Naive thymus-derived CD4-positive, alpha-beta T cell (primary cell): Measurements from ENCODE around the gene MLLT6. TPM values are rescaled to one million over a fixed set of nuclear protein-coding genes. Genes with fewer than 3 reads are reported as not detected.
A peak's percentile ranks its signal among the peaks of the same experiment; 100 is the strongest.

Experiments used
- ATAC-seq: fragments of 150-1000 bp; cut with Tn5 transposase; 2 replicates; pipeline ENCODE4 v1.10.0; 2021; ENCODE audit warnings: mild to moderate bottlenecking, moderate library complexity
- CTCF ChIA-PET: fragments of 350-600 bp; sonication (Branson Sonifier 250); formaldehyde crosslinking; loops from one replicate; lab custom pipeline; 2021; ENCODE audit warnings: antibody characterized with exemption; lab: Charles Lee
- POLR2A ChIA-PET: fragments of 350-600 bp; sonication (Branson Sonifier 250); formaldehyde crosslinking; loops from one replicate; lab custom pipeline; 2021; ENCODE audit warnings: antibody characterized with exemption, inconsistent platforms; lab: Charles Lee
- DNase-seq, 9 donors: peaks; one replicate each; pipeline versions ENCODE4 v3.0.0 to v3.0.0-alpha.2; 2020 to 2022; ENCODE audit warnings: mixed read lengths in 1 of 9
- H3K27ac ChIP-seq: one replicate; pipeline ENCODE4 v1.7.0; 2013; ENCODE audit warnings: mild to moderate bottlenecking, low read depth, low read length, moderate library complexity
- H3K27me3 ChIP-seq, 2 donors: one replicate each; pipeline ENCODE4 v1.7.0; 2013; ENCODE audit warnings: low read length in 2 of 2, mild to moderate bottlenecking in 2 of 2, moderate library complexity in 2 of 2; ENCODE audit not compliant: control insufficient read depth in 2 of 2, insufficient read depth in 2 of 2
- H3K36me3 ChIP-seq, 3 experiments: 1 replicate in 2 of 3; 2 replicates in 1 of 3; pipeline ENCODE4 v1.7.0; 2013; ENCODE audit warnings: low read length in 3 of 3, mild to moderate bottlenecking in 3 of 3, moderate library complexity in 1 of 3; ENCODE audit not compliant: insufficient read depth in 3 of 3, control insufficient read depth in 2 of 3
- H3K4me1 ChIP-seq, 2 donors: one replicate each; pipeline ENCODE4 v1.7.0; 2013; ENCODE audit warnings: low read length in 2 of 2, mild to moderate bottlenecking in 2 of 2, moderate library complexity in 1 of 2; ENCODE audit not compliant: control insufficient read depth in 2 of 2, insufficient read depth in 2 of 2
- H3K4me3 ChIP-seq: 2 replicates; pipeline ENCODE4 v1.7.0; 2013; ENCODE audit warnings: mild to moderate bottlenecking, low read length
- H3K9me3 ChIP-seq, 3 experiments: 1 replicate in 2 of 3; 2 replicates in 1 of 3; pipeline ENCODE4 v1.7.0; 2013; ENCODE audit warnings: low read length in 3 of 3; ENCODE audit not compliant: control insufficient read depth in 2 of 3
- H3K27ac Mint-ChIP-seq, 9 donors: one replicate each; pipeline ENCODE4 v1.8.0; 2020 to 2022; ENCODE audit warnings: mixed read lengths in 9 of 9, mild to moderate bottlenecking in 8 of 9, moderate library complexity in 5 of 9, inconsistent platforms in 2 of 9
- H3K27me3 Mint-ChIP-seq, 5 donors: one replicate each; pipeline ENCODE4 v1.8.0; 2021 to 2022; ENCODE audit warnings: mixed read lengths in 5 of 5, mild to moderate bottlenecking in 1 of 5
- H3K36me3 Mint-ChIP-seq, 5 donors: one replicate each; pipeline ENCODE4 v1.8.0; 2020 to 2022; ENCODE audit warnings: mixed read lengths in 5 of 5, mild to moderate bottlenecking in 3 of 5, inconsistent platforms in 1 of 5
- H3K4me1 Mint-ChIP-seq, 7 donors: one replicate each; pipeline ENCODE4 v1.8.0; 2020 to 2022; ENCODE audit warnings: mixed read lengths in 7 of 7, mild to moderate bottlenecking in 3 of 7, inconsistent platforms in 1 of 7
- H3K4me3 Mint-ChIP-seq, 10 donors: one replicate each; pipeline ENCODE4 v1.8.0; 2020 to 2022; ENCODE audit warnings: mild to moderate bottlenecking in 10 of 10, mixed read lengths in 10 of 10, moderate library complexity in 6 of 10, inconsistent platforms in 2 of 10
- H3K9me3 Mint-ChIP-seq, 11 donors: one replicate each; pipeline ENCODE4 v1.8.0; 2020 to 2022; ENCODE audit warnings: mixed read lengths in 11 of 11, mild to moderate bottlenecking in 4 of 11, inconsistent platforms in 1 of 11, moderate library complexity in 1 of 11
- intact Hi-C, 2 donors: fragments of 100-400 bp; cut with micrococcal nuclease; formaldehyde crosslinking; loops; one replicate each; pipeline ENCODE4 v1.15.1; 2023
- polyA plus RNA-seq, 2 donors: library from polyadenylated mRNA; unstranded; fragments of 300-500 nt; fragmentation: Illumina TruSeq; gene quantifications; one replicate each; pipeline ENCODE4 v1.2.3, GENCODE V29; 2021
- total RNA-seq, 6 experiments: library from RNA in 5 of 6; stranded (reverse) in 5 of 6; gene quantifications; 1 replicate in 5 of 6; 2 replicates in 1 of 6; pipeline ENCODE4 v1.2.3 and lab custom pipeline; 2021 to 2026

Gene MLLT6
- total and polyA plus RNA-seq, 7 experiments from 2014 or later, result 10.2 to 533 (median 353) TPM

GRCh38 chr17:38687286-38687685 is 17.8 kb upstream of the MLLT6 start:
- DNase-seq (no peak), ATAC-seq (no peak)
- peaks cover 0 to 7% (median 0%) of the 10 kb centered on the region in 7 donors for H3K4me1 Mint-ChIP-seq
- Histone ChIP-seq H3K4me1 (no peaks in the 10 kb centered on the region), H3K36me3 (no peaks in the 10 kb centered on the region), H3K27ac (no peak overlapping the region), H3K4me3 (no peak overlapping the region), H3K9me3 (no peaks in the 10 kb centered on the region), H3K27me3 (no peaks in the 10 kb centered on the region)
- ChIA-PET POLR2A (interaction anchor here (0.7 to 1.0 kb wide), 2 partner anchors 19 to 65 kb away, joined by 3 to 5 read pairs; partner anchors contain the start of gene PSMB3), CTCF (interaction anchor here (0.5 kb wide), 1 partner anchor 248 kb away, joined by 3 read pairs; no protein-coding TSS in a partner anchor)
- no peak overlapping the region for H3K4me3 Mint-ChIP-seq
- H3K27me3 Mint-ChIP-seq, result peaks cover 0 to 9% (median 3%) of the 10 kb centered on the region in 5 donors
- intact Hi-C loops, result no loop called here
- no peak overlapping the region for H3K27ac Mint-ChIP-seq
- H3K36me3 Mint-ChIP-seq, result no peaks in the 10 kb centered on the region
- peaks cover 0 to 3% (median 0%) of the 10 kb centered on the region in 11 donors for H3K9me3 Mint-ChIP-seq

- H3K4me3 Mint-ChIP-seq, result no peak overlapping the region
- CTCF ChIA-PET, result interaction anchor here (0.8 to 1.3 kb wide), 2 partner anchors 10 to 44 kb away, joined by 3 to 4 read pairs; no protein-coding TSS in a partner anchor
- POLR2A ChIA-PET, result interaction anchor here (0.7 to 1.3 kb wide), 2 partner anchors 17 to 38 kb away, joined by 3 read pairs; no protein-coding TSS in a partner anchor
Observed at GRCh38 chr17:38690386-38690785, 14.7 kb upstream of the MLLT6 start.

GRCh38 chr17:38691154-38691553 is 13.9 kb upstream of the MLLT6 start:
- H3K27me3 ChIP-seq, result no peaks in the 10 kb centered on the region
- ATAC-seq (no peak), DNase-seq (no peak)
- ChIA-PET POLR2A (interaction anchor here (0.7 to 1.3 kb wide), 2 partner anchors 16 to 37 kb away, joined by 3 read pairs; no protein-coding TSS in a partner anchor), CTCF (interaction anchor here (0.8 to 1.3 kb wide), 2 partner anchors 10 to 43 kb away, joined by 3 to 4 read pairs; no protein-coding TSS in a partner anchor)
- H3K4me3 ChIP-seq, result no peak overlapping the region
- H3K9me3 ChIP-seq, result no peaks in the 10 kb centered on the region
- H3K4me1 ChIP-seq, result no peaks in the 10 kb centered on the region
- Mint-ChIP-seq H3K9me3 (peaks cover 0 to 3% (median 0%) of the 10 kb centered on the region in 11 donors), H3K4me1 (peaks cover 0 to 8% (median 0%) of the 10 kb centered on the region in 7 donors), H3K27ac (peak overlapping the region in 2 of 9 donors; percentile 21 to 62), H3K4me3 (no peak overlapping the region), H3K36me3 (no peaks in the 10 kb centered on the region), H3K27me3 (peaks cover 0 to 3% (median 0%) of the 10 kb centered on the region in 5 donors)
- H3K36me3 ChIP-seq, result no peaks in the 10 kb centered on the region
- H3K27ac ChIP-seq, result no peak overlapping the region
- intact Hi-C loops, result no loop called here

More at GRCh38 chr17:38690386-38690785, 14.7 kb upstream of the MLLT6 start:
- Histone ChIP-seq H3K27ac (no peak overlapping the region), H3K4me1 (no peaks in the 10 kb centered on the region), H3K36me3 (no peaks in the 10 kb centered on the region), H3K4me3 (no peak overlapping the region), H3K9me3 (no peaks in the 10 kb centered on the region), H3K27me3 (no peaks in the 10 kb centered on the region)
- DNase-seq, result no peak
- Mint-ChIP-seq H3K36me3 (no peaks in the 10 kb centered on the region), H3K27ac (no peak overlapping the region), H3K27me3 (peaks cover 0 to 8% (median 3%) of the 10 kb centered on the region in 5 donors), H3K4me1 (peaks cover 0 to 13% (median 0%) of the 10 kb centered on the region in 7 donors), H3K9me3 (peaks cover 0 to 3% (median 0%) of the 10 kb centered on the region in 11 donors)
- no peak for ATAC-seq
- intact Hi-C loops, result no loop called here

GRCh38 chr17:38693700-38694329 is 11.3 kb upstream of the MLLT6 start:
- ChIA-PET CTCF (interaction anchor here (0.6 to 1.2 kb wide), 3 partner anchors 13 to 17 kb away, joined by 3 to 4 read pairs (median 3); no protein-coding TSS in a partner anchor), POLR2A (no interaction called here)
- no peaks in the 10 kb centered on the region for H3K27me3 ChIP-seq
- DNase-seq (no peak), ATAC-seq (no peak)
- Mint-ChIP-seq H3K4me3 (no peak overlapping the region), H3K36me3 (no peaks in the 10 kb centered on the region), H3K27me3 (no peaks in the 10 kb centered on the region), H3K4me1 (peaks cover 16 to 25% (median 18%) of the 10 kb centered on the region in 7 donors), H3K27ac (no peak overlapping the region), H3K9me3 (peaks cover 0 to 1% (median 0%) of the 10 kb centered on the region in 11 donors)
- intact Hi-C loops, result no loop called here
- H3K27ac ChIP-seq, result no peak overlapping the region
- no peaks in the 10 kb centered on the region for H3K36me3 ChIP-seq
- H3K4me1 ChIP-seq, result peaks cover 0 to 11% of the 10 kb centered on the region in 2 donors
- H3K9me3 ChIP-seq, result no peaks in the 10 kb centered on the region
- H3K4me3 ChIP-seq, result no peak overlapping the region

GRCh38 chr17:38697061-38697820 is 7.8 kb upstream of the MLLT6 start:
- no peak for ATAC-seq
- H3K36me3 Mint-ChIP-seq, result peaks cover 0 to 3% (median 0%) of the 10 kb centered on the region in 5 donors
- intact Hi-C loops, result no loop called here

GRCh38 chr17:38698760-38699159 is 6.3 kb upstream of the MLLT6 start:
- no peaks in the 10 kb centered on the region for H3K27me3 ChIP-seq
- intact Hi-C loops, result no loop called here
- H3K27me3 Mint-ChIP-seq, result no peaks in the 10 kb centered on the region
- H3K27ac Mint-ChIP-seq, result peak overlapping the region in 5 of 9 donors; percentile 2 to 61 (median 19)
- peaks cover 29 to 48% (median 33%) of the 10 kb centered on the region in 7 donors for H3K4me1 Mint-ChIP-seq
- H3K9me3 ChIP-seq, result no peaks in the 10 kb centered on the region
- H3K36me3 ChIP-seq, result no peaks in the 10 kb centered on the region
- no peak for ATAC-seq
- no peaks in the 10 kb centered on the region for H3K9me3 Mint-ChIP-seq
- ChIA-PET POLR2A (interaction anchor here (0.7 to 1.5 kb wide), 4 partner anchors 10 to 29 kb away, joined by 3 to 6 read pairs (median 4); partner anchors contain the start of gene EPOP), CTCF (interaction anchor here (2.1 kb wide), 1 partner anchor 23 kb away, joined by 11 read pairs; the partner anchor contains the start of gene EPOP)
- H3K27ac ChIP-seq, result no peak overlapping the region
- H3K4me1 ChIP-seq, result peaks cover 11 to 18% of the 10 kb centered on the region in 2 donors
- H3K4me3 Mint-ChIP-seq, result peak overlapping the region in 1 of 10 donors; percentile 7
- H3K36me3 Mint-ChIP-seq, result peaks cover 0 to 3% (median 0%) of the 10 kb centered on the region in 5 donors
- no peak overlapping the region for H3K4me3 ChIP-seq
- no peak for DNase-seq

More at GRCh38 chr17:38697061-38697820, 7.8 kb upstream of the MLLT6 start:
- no peaks in the 10 kb centered on the region for H3K9me3 Mint-ChIP-seq
- no peak overlapping the region for H3K27ac ChIP-seq
- no peaks in the 10 kb centered on the region for H3K9me3 ChIP-seq
- H3K4me1 Mint-ChIP-seq, result peaks cover 25 to 44% (median 33%) of the 10 kb centered on the region in 7 donors
- H3K4me3 ChIP-seq, result no peak overlapping the region
- H3K27me3 Mint-ChIP-seq, result no peaks in the 10 kb centered on the region
- ChIA-PET POLR2A (interaction anchor here (0.8 to 1.3 kb wide), 6 partner anchors 9 to 55 kb away, joined by 3 to 8 read pairs (median 3); no protein-coding TSS in a partner anchor), CTCF (interaction anchor here (0.5 to 2.1 kb wide), 3 partner anchors 21 to 38 kb away, joined by 3 to 11 read pairs (median 3); partner anchors contain the start of gene EPOP)
- H3K27me3 ChIP-seq, result no peaks in the 10 kb centered on the region
- H3K36me3 ChIP-seq, result no peaks in the 10 kb centered on the region
- H3K4me1 ChIP-seq, result peaks cover 11 to 18% of the 10 kb centered on the region in 2 donors
- H3K4me3 Mint-ChIP-seq, result peak overlapping the region in 9 of 10 donors; percentile 2 to 51 (median 19)
- peak overlapping the region; percentile 53 to 87 (median 77) for H3K27ac Mint-ChIP-seq
- DNase-seq, result peak in 4 of 9 donors; percentile 18 to 39 (median 21)
